ENCODE data around the gene CD300LF.

The CD300LF gene

DNA sequence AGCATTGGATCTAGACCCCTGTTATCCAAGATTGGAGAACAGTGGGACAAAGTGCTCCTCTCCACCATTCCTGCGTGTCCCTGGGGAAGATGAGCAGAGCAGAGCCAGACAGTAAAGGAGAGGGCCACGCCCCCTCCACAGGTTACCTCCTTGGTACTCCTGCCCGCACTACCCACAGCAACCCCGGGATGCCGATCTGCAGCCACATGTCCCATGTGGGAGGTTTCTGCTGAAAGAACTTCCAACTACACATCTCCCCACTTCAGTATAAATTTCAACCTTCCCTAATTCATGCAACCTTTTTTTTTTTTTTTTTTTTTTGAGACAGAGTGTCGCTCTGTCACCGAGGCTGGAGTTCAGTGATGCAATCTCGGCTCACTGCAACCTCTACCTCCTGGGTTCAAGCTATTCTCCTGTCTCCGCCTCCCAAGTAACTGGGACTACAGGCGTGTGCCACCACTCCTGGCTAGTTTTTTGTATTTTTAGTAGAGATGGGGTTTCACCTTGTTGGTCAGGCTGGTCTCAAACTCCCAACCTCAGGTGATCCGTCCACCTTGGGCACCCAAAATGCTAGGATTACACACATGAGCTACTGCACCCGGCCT lies 26.6 kb upstream of the CD300LF start:
- peak overlapping the region in 1 of 2 donors; percentile 72 for H3K27ac Mint-ChIP-seq
- peaks cover 5 to 11% of the 10 kb centered on the region in 2 donors for H3K9me3 Mint-ChIP-seq
- H3K27me3 Mint-ChIP-seq, result peaks cover 15% of the 10 kb centered on the region
- H3K4me1 Mint-ChIP-seq, result peaks cover 72% of the 10 kb centered on the region
- peak in 1 of 2 donors; percentile 38 for DNase-seq
- H3K4me3 Mint-ChIP-seq, result peak overlapping the region; percentile 87 to 88
- ATAC-seq, result no peak

DNA sequence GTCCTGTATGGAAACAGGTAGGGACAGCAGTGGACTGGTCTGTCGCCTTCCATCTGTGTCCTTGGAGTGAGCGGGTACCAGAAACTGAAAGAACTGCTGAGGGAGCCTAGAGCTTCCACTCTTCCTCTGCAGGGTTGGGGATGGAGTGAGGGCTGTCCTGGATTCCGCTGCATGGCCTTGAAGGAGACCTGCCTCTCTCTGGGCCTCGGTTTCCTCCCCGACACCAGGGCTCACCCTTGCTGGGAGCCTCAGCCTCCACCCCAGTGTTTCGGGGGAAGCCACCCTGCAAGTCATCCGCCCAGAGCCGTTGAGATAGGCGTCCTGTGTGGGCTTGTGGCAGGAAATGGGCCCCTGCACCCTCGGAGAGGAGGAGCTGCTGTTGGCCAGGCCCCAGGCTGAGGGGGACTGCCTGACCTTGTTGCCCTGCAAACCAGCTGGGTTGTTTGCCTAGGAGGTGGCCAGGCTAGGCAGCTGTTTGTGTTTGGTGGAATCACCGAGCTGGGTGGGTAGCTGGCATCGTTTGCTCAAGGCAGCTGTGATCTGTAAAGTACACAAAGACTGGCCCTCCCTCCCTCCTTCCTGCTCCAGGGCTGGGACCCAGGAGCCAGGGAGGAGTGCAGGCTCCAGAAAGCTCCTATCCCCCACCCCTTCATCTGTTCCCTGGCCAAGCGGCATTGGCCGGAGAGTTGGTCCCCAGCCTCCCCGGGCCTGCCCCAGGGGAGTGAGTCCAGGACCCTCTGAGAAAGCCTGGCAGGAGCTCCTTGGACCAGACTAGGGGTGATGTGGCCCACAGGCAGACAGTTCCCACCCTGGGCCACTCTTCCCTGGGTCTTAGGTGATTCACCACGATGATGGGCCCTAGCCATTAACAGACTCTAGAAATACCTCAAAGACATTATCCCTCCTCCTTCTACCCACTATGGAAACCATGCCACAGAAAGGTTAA lies 25.6 kb upstream of the CD300LF start:
- peak overlapping the region; percentile 87 to 88 for H3K4me3 Mint-ChIP-seq
- peaks cover 62% of the 10 kb centered on the region for H3K4me1 Mint-ChIP-seq
- ATAC-seq (peak; percentile 89), DNase-seq (peak; percentile 85 to 93)
- H3K9me3 Mint-ChIP-seq, result peaks cover 0 to 2% of the 10 kb centered on the region in 2 donors
- peaks cover 15% of the 10 kb centered on the region for H3K27me3 Mint-ChIP-seq
- H3K27ac Mint-ChIP-seq, result peak overlapping the region; percentile 27 to 57

DNA sequence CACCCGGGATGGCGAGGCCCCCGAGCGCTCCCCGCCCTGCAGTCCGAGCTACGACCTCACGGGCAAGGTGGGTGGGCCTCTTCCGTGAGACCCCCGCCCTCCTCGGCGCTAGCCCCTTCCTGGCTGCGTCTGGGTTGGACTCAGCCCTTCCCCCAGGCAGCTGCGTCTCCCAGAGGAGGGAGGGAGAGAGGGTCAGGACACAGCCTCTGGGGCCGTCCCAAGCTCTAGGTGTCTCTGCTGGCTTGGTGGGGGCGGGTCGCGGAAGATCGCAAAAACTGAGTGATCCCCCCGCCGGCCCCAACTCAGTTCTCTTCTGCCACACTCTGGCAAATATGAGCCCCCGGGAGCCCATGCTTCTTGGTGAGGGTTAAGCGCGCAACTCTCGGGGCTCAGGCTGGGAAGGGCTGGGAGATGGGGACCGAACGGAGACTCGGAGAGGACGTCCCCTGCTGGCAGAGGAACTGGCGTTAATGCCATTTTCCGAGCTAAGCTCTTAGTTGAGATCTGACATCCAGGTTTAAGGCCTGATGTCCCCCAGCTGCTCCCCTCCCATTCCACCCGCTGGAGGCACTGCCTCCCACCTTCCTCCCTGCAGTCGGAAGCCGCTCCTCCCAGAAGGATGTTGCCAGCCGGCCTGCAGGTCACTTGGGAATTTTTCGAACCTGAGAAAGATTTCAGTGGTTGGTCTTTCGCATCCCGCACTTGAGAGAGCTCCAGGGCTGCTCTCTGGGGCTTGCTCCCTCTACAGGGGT lies 24.8 kb upstream of the CD300LF start:
- Mint-ChIP-seq H3K9me3 (no peaks in the 10 kb centered on the region), H3K27me3 (peaks cover 15% of the 10 kb centered on the region), H3K27ac (peak overlapping the region; percentile 57 to 74), H3K4me3 (peak overlapping the region; percentile 87 to 88), H3K4me1 (peaks cover 53% of the 10 kb centered on the region)
- peak; percentile 55 to 60 for DNase-seq
- ATAC-seq, result peak; percentile 18

GRCh38 chr17:74736513-74737298 lies 24.0 kb upstream of the CD300LF start, which contains the start of gene RAB37:
RAB37 (plus strand) TSS chr17:74737256; CDS start chr17:74737273, 17 bp downstream.
- ATAC-seq (peak; percentile 39), DNase-seq (peak; percentile 64 to 67)
- Mint-ChIP-seq H3K9me3 (no peaks in the 10 kb centered on the region), H3K4me3 (peak within 1 kb of the TSS; percentile 87 to 88), H3K27me3 (peaks cover 15% of the 10 kb centered on the region), H3K27ac (peak within 1 kb of the TSS; percentile 57 to 74), H3K4me1 (peaks cover 46% of the 10 kb centered on the region)

DNA sequence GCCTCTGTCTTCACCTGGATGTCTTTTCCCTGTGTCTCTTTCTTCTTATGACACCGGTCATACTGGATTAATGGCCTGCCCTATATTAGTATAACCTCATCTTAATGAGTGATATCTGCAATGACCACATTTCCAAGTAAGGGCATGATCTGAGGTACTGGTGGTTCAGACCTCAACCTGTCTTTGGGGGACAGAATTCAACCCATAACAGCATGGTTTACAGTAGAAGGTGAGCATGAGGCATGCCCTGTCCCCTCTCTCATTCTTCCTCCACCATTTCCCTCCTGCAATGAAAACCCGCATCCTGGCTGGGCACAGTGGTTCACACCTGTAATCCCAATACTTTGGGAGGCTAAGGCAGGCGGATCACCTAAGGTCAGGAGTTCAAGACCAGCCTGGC lies 21.5 kb upstream of the CD300LF start:
- peak in 1 of 2 donors; percentile 54 for DNase-seq
- Mint-ChIP-seq H3K4me3 (no peak overlapping the region), H3K4me1 (peaks cover 40% of the 10 kb centered on the region), H3K9me3 (no peaks in the 10 kb centered on the region), H3K27me3 (peaks cover 15% of the 10 kb centered on the region), H3K27ac (no peak overlapping the region)
- no peak for ATAC-seq

DNA sequence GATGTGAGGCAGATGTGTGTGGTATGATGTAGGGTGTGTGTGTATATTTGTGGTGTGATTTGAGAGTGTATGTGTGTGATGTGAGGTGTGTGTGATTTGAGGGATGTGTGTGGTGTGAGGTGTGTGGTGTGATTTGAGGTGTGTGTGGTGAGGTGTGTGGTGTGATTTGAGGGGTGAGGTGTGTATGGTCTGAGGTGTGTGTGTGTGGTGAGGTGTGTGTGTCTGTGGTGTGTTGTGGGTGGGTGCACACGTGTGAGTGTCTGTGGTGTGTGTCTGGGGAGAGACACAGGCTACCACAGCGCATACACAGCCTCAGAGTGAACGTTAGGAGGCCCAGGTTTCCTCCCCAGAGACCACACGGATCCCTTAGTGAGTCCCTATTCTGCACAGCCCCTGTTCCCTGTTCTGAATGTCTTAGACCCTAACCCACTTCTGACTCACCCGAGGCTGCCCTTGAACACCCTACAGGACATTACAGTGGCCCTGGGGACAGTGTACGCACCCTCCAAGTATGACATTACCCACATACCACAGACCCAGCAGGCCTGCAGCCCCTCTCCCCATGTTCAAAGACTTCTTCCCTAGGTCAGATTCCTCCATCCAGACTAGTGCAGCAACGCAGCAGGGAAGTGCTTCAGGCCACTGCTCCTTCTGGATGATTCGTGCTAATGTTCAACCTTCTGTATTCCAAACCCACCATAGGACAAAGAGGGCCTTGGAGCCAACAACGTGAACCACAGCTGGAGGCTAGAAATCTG lies 20.8 kb upstream of the CD300LF start:
- DNase-seq (peak in 1 of 2 donors; percentile 39), ATAC-seq (no peak)
- no peak overlapping the region for H3K27ac Mint-ChIP-seq
- no peaks in the 10 kb centered on the region for H3K9me3 Mint-ChIP-seq
- H3K4me1 Mint-ChIP-seq, result peaks cover 33% of the 10 kb centered on the region
- no peak overlapping the region for H3K4me3 Mint-ChIP-seq
- H3K27me3 Mint-ChIP-seq, result peaks cover 15% of the 10 kb centered on the region

DNA sequence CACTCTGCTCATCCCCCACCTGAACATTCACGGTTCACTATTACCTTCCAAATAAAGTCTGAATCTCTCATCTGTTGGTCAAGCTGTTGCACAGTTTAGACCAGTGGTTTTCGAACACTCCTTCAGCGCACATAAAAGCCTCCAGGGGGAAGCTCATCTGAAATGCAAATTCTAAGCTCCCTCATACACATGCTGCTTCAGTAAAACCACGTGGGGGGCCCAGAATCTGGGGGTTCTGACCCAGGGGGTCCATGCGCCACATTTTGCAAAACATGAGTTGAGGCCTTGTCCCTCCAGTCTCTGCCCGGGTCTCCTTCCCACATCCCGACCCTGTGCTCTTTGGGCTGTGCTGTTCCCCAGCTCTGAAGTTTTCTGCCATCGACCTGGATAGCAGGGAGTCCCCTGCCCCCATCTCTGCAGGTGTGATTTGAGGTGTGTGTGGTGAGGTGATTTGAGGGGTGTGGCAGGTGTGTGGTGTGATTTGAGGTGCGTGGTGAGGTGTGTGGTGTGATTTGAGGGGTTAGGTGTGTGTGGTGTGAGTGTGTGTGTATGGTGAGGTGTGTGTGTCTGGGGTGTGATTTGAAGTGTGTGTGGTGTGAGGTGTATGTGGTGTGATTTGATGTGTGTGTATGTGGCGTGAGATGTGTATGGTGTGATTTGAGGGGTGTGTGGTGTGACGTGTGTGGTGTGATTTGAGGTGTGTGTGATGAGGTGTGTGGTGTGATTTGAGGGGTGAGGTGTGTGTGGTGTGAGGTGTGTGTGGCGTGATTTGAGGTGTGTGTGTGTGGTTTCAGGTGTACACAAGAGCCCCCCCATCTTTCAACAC lies 19.5 kb upstream of the CD300LF start:
- no peak for ATAC-seq
- no peak for DNase-seq
- Mint-ChIP-seq H3K4me3 (no peak overlapping the region), H3K4me1 (peaks cover 26% of the 10 kb centered on the region), H3K27me3 (peaks cover 15% of the 10 kb centered on the region), H3K27ac (no peak overlapping the region), H3K9me3 (no peaks in the 10 kb centered on the region)

DNA sequence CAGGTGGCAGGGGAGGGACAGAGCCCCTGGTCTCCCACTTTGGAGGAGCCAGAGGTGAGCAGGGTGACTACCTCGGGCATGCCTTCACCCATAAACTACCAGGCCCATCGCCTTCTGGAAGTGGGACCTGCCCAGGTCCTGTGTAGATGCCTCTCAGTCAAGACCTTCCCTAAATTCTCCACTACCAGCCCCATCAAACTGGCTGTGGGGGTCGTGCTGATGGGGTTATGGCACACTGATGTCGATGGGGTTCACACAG lies 18.6 kb upstream of the CD300LF start:
- Mint-ChIP-seq H3K27ac (no peak overlapping the region), H3K27me3 (peaks cover 11% of the 10 kb centered on the region), H3K9me3 (no peaks in the 10 kb centered on the region), H3K4me3 (no peak overlapping the region), H3K4me1 (peaks cover 22% of the 10 kb centered on the region)
- ATAC-seq, result peak; percentile 1
- DNase-seq, result no peak

DNA sequence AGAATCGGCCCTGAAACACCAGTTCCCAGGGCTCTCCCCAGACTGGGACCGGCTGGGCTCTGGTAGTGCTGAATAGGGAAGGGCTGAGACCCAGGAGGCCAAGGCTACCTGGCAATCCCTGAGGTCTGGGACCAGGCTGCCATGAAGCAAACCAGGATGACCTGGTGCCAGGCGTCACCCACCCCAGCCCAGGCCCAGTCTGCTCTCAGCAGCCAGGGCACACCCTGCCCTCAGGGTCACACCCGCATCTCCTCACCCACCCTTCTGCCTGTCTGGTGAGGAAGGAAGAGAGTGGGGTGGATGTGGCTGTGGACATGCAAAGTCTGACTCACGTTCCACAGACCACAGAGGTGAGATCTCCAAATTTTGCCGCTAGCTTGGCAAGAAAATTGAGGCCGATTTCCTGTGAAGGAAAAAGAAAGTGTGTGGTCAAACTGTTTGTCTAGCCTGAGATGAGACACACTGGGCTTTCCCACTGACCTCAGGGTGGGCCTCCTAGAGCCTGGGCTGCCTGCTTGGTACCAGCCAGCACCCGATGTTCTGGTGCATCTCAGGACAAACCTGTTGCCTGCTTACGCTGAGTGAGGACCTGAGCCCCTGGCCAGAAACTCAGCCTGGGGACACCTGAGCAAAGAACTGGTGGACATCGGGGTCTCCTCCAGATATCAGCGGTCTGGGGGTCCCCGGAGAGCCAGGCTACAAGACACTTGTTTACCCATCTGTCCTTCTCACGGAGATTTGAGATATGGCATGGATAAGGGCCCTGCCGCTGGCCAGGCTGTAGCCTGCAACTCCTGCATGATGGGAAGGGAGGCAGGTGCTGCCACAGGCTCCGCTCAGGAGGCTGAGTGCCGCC lies 18.0 kb upstream of the CD300LF start:
- DNase-seq (peak; percentile 63 to 83), ATAC-seq (peak; percentile 93)
- H3K4me3 Mint-ChIP-seq, result no peak overlapping the region

DNA sequence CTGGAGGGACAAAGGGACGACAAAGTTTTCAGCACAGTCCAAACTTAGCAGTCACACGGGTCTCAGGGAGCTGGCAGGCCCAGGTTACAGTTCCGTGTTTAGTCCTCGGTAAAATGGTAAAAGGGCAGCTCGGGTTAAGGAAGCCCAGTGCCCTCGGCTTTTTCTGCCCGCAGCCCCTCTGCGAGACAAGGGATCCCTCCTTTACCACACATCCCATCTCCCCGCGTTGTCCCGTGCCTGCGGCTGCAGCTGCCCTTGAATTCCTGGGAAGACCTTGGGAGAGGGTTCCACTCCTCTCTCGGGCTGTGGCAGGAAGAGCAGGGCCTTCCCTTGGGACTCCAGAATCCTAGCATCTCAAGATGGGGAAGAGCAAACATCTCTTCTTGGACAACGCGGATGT lies 17.1 kb upstream of the CD300LF start:
- Mint-ChIP-seq H3K27ac (no peak overlapping the region), H3K4me3 (no peak overlapping the region), H3K4me1 (peaks cover 19% of the 10 kb centered on the region), H3K9me3 (no peaks in the 10 kb centered on the region), H3K27me3 (peaks cover 6% of the 10 kb centered on the region)
- no peak for ATAC-seq
- no peak for DNase-seq

More for the DNA sequence above, 18.0 kb upstream of the CD300LF start:
- H3K9me3 Mint-ChIP-seq, result no peaks in the 10 kb centered on the region
- peaks cover 19% of the 10 kb centered on the region for H3K4me1 Mint-ChIP-seq
- H3K27ac Mint-ChIP-seq, result no peak overlapping the region
- peaks cover 7% of the 10 kb centered on the region for H3K27me3 Mint-ChIP-seq

GRCh38 chr17:74729368-74729767 lies 16.6 kb upstream of the CD300LF start:
- Mint-ChIP-seq H3K4me3 (no peak overlapping the region), H3K9me3 (no peaks in the 10 kb centered on the region), H3K27ac (no peak overlapping the region), H3K4me1 (peaks cover 19% of the 10 kb centered on the region), H3K27me3 (peaks cover under 1% of the 10 kb centered on the region)
- DNase-seq (no peak), ATAC-seq (no peak)

DNA sequence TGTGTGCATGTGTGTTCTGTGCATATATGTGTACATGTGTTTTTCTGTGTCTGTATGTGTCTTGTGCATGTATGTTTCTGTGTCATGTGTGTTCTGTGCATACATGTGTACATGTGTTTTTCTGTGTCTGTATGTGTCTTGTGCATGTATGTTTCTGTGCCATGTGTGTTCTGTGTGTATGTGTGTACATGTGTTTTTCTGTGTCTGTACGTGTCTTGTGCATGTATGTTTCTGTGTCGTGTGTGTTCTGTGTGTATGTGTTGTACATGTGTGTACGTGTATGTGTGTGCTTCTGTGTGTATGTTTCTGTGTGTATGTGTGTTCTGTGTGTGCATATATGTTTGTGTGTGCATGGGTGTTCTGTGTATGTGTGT lies 16.0 kb upstream of the CD300LF start:
- Mint-ChIP-seq H3K27me3 (no peaks in the 10 kb centered on the region), H3K9me3 (no peaks in the 10 kb centered on the region), H3K4me3 (no peak overlapping the region), H3K4me1 (peaks cover 19% of the 10 kb centered on the region), H3K27ac (no peak overlapping the region)
- DNase-seq (no peak), ATAC-seq (no peak)

DNA sequence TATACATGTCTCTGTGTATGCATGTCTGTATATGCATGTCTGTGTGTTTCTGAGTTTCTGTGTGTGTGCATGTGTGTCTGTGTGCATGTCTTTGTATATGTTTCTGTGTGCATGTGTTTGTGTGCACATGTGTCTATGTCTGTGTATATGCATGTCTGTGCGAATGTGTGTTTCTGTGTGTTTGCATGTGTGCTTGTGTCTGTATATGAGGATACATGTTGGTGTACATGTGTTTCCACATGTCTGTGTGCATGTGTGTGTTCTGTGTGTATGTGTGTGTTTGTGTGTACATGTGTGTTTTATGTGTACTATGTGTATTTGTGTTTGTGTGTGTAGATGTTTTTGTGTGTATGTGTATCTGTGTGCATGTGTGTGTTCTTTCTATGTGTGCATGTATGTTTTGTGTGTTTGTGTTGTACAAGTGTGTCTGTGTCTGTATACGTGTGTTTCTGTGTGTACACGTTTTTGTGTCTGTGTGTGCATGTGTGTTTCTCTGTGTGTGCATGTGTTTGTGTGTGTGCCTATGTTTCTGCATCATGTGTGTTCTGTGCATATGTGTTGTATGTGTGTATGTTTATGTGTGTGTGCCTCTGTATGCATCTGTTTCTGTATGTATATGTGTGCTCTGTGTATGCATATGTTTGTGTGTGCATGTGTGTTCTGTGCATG lies 15.4 kb upstream of the CD300LF start:
- no peak for ATAC-seq
- H3K27me3 Mint-ChIP-seq, result no peaks in the 10 kb centered on the region

More for the DNA sequence above, 15.4 kb upstream of the CD300LF start:
- DNase-seq, result no peak
- Mint-ChIP-seq H3K4me1 (peaks cover 19% of the 10 kb centered on the region), H3K9me3 (no peaks in the 10 kb centered on the region), H3K4me3 (no peak overlapping the region), H3K27ac (no peak overlapping the region)
